GM21723 (cell line): Measurements from ENCODE around the gene HYI.
"Not testable (repeated sequence)": the region's sequence is repeated elsewhere in the genome, so short reads cannot be mapped to it uniquely, and the experiment has no call there.

Experiments used
- ATAC-seq: cut with Tn5 transposase; IDR thresholded peaks from one replicate; pipeline ENCODE4 v1.9.1; 2021; ENCODE audit warnings: mild to moderate bottlenecking, moderate library complexity; ENCODE audit not compliant: unreplicated experiment

Gene HYI

GRCh38 chr1:43465505-43466067 is 11.9 kb upstream of the HYI start:
- ATAC-seq: no peak

GRCh38 chr1:43464681-43465504 is 11.2 kb upstream of the HYI start:
- no peak for ATAC-seq

GRCh38 chr1:43463479-43463878 is 9.7 kb upstream of the HYI start:
- no peak for ATAC-seq

GRCh38 chr1:43460988-43461693 is 7.4 kb upstream of the HYI start:
- no peak for ATAC-seq

- ATAC-seq: not testable (repeated sequence)
Measured at GRCh38 chr1:43458379-43458778, 4.6 kb upstream of the HYI start.

GRCh38 chr1:43455213-43455889 is 1.6 kb upstream of the HYI start:
- no peak for ATAC-seq

GRCh38 chr1:43454270-43455011 is 710 bp upstream of the HYI start:
- peak; percentile 62 for ATAC-seq

- no peak for ATAC-seq
Measured at GRCh38 chr1:43452789-43453441, 816 bp downstream of the HYI start.

- ATAC-seq: no peak
Measured at GRCh38 chr1:43451701-43452532, 1.8 kb downstream of the HYI start.

GRCh38 chr1:43451157-43451591 is 2.6 kb downstream of the HYI start:
- ATAC-seq: no peak

- ATAC-seq: no peak
Measured at GRCh38 chr1:43450251-43450941, 3.3 kb downstream of the HYI start.

GRCh38 chr1:43449708-43450069 is 4.0 kb downstream of the HYI start:
- no peak for ATAC-seq

- ATAC-seq: no peak
Measured at GRCh38 chr1:43448955-43449707, 4.6 kb downstream of the HYI start.

GRCh38 chr1:43447891-43448708 is 5.6 kb downstream of the HYI start:
- no peak for ATAC-seq

GRCh38 chr1:43446881-43447835 is 6.6 kb downstream of the HYI start:
- no peak for ATAC-seq

- ATAC-seq: no peak
Measured at GRCh38 chr1:43446388-43446740, 7.4 kb downstream of the HYI start.
